DOHH2 (cell line): ENCODE results near the gene ADAMTS15.

Experiments
- EZH2phosphoT487 ChIP-seq: fragments of 200-600 bp; sonication (generic); IDR thresholded peaks from 2 replicates; pipeline ENCODE4 v1.6.1; 2017; ENCODE audit warnings: borderline replicate concordance, mild to moderate bottlenecking, antibody characterized with exemption, low read length, moderate library complexity, mixed read lengths
- TF ChIP-seq, protein P1 (sequence below): fragments of 200-600 bp; sonication (generic); IDR thresholded peaks from one replicate; pipeline ENCODE4 v1.5.1; 2014; ENCODE audit warnings: antibody characterized with exemption, mild to moderate bottlenecking, low read depth, low read length; ENCODE audit not compliant: poor library complexity, severe bottlenecking

GRCh38 chr11:130426837-130427341 lies 21.6 kb upstream of the ADAMTS15 start:
- TF ChIP-seq, protein P1, sequence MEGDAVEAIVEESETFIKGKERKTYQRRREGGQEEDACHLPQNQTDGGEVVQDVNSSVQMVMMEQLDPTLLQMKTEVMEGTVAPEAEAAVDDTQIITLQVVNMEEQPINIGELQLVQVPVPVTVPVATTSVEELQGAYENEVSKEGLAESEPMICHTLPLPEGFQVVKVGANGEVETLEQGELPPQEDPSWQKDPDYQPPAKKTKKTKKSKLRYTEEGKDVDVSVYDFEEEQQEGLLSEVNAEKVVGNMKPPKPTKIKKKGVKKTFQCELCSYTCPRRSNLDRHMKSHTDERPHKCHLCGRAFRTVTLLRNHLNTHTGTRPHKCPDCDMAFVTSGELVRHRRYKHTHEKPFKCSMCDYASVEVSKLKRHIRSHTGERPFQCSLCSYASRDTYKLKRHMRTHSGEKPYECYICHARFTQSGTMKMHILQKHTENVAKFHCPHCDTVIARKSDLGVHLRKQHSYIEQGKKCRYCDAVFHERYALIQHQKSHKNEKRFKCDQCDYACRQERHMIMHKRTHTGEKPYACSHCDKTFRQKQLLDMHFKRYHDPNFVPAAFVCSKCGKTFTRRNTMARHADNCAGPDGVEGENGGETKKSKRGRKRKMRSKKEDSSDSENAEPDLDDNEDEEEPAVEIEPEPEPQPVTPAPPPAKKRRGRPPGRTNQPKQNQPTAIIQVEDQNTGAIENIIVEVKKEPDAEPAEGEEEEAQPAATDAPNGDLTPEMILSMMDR, result no peak
- TF ChIP-seq EZH2phosphoT487, result no peak
